IgD-negative memory B cell (primary cell): ENCODE results near the gene MTCL1. TPM values are rescaled to one million over a fixed set of nuclear protein-coding genes. Genes with fewer than 3 reads are reported as not detected.

Source experiments
- H3K27ac Mint-ChIP-seq, 3 donors: one replicate each; pipeline ENCODE4 v1.8.0; 2020 to 2022; ENCODE audit warnings: mild to moderate bottlenecking in 3 of 3, mixed read lengths in 3 of 3, moderate library complexity in 1 of 3
- H3K27me3 Mint-ChIP-seq: one replicate; pipeline ENCODE4 v1.8.0; 2021; ENCODE audit warnings: mixed read lengths
- H3K36me3 Mint-ChIP-seq: one replicate; pipeline ENCODE4 v1.8.0; 2020; ENCODE audit warnings: mild to moderate bottlenecking, mixed read lengths
- H3K4me1 Mint-ChIP-seq, 3 donors: one replicate each; pipeline ENCODE4 v1.8.0; 2020 to 2022; ENCODE audit warnings: mixed read lengths in 3 of 3, mild to moderate bottlenecking in 1 of 3
- H3K4me3 Mint-ChIP-seq, 4 donors: one replicate each; pipeline ENCODE4 v1.8.0; 2020 to 2022; ENCODE audit warnings: mild to moderate bottlenecking in 4 of 4, mixed read lengths in 4 of 4, moderate library complexity in 3 of 4
- H3K9me3 Mint-ChIP-seq, 3 donors: one replicate each; pipeline ENCODE4 v1.8.0; 2020 to 2021; ENCODE audit warnings: mixed read lengths in 3 of 3, mild to moderate bottlenecking in 1 of 3
- polyA plus RNA-seq: library from polyadenylated mRNA; unstranded; fragments of 300-500 nt; fragmentation: Illumina TruSeq; gene quantifications from one replicate; pipeline ENCODE4 v1.2.3, GENCODE V29; 2021

MTCL1 gene
- polyA plus RNA-seq, result 0.28 TPM

- peaks cover 14 to 27% (median 16%) of the 10 kb centered on the region in 3 donors for H3K4me1 Mint-ChIP-seq
- H3K27ac Mint-ChIP-seq, result peak within 1 kb of the TSS in 2 of 3 donors; percentile 46 to 83
- peak within 1 kb of the TSS; percentile 88 to 95 (median 92) for H3K4me3 Mint-ChIP-seq
- no peaks in the 10 kb centered on the region for H3K9me3 Mint-ChIP-seq
- no peaks in the 10 kb centered on the region for H3K36me3 Mint-ChIP-seq
- peaks cover 20% of the 10 kb centered on the region for H3K27me3 Mint-ChIP-seq
Observed at GRCh38 chr18:8705238-8705960, at the start of gene MTCL1. Gene MTCL1, plus strand, starts transcription at chr18:8705556. Its CDS starts 105 bp downstream, at chr18:8705661.

GRCh38 chr18:8656232-8656631 is 49.1 kb upstream of the MTCL1 start:
- H3K27ac Mint-ChIP-seq, result no peak overlapping the region
- H3K4me1 Mint-ChIP-seq, result no peaks in the 10 kb centered on the region
- H3K27me3 Mint-ChIP-seq, result no peaks in the 10 kb centered on the region
- no peaks in the 10 kb centered on the region for H3K36me3 Mint-ChIP-seq
- H3K9me3 Mint-ChIP-seq, result no peaks in the 10 kb centered on the region
- H3K4me3 Mint-ChIP-seq, result no peak overlapping the region

GRCh38 chr18:8657050-8657820 is 48.1 kb upstream of the MTCL1 start:
- no peaks in the 10 kb centered on the region for H3K27me3 Mint-ChIP-seq
- H3K4me1 Mint-ChIP-seq, result peaks cover 0 to 8% (median 0%) of the 10 kb centered on the region in 3 donors
- H3K4me3 Mint-ChIP-seq, result no peak overlapping the region
- no peaks in the 10 kb centered on the region for H3K9me3 Mint-ChIP-seq
- H3K27ac Mint-ChIP-seq, result no peak overlapping the region
- no peaks in the 10 kb centered on the region for H3K36me3 Mint-ChIP-seq

- no peaks in the 10 kb centered on the region for H3K27me3 Mint-ChIP-seq
- no peak overlapping the region for H3K4me3 Mint-ChIP-seq
- H3K9me3 Mint-ChIP-seq, result no peaks in the 10 kb centered on the region
- peaks cover 0 to 10% (median 0%) of the 10 kb centered on the region in 3 donors for H3K4me1 Mint-ChIP-seq
- no peaks in the 10 kb centered on the region for H3K36me3 Mint-ChIP-seq
- H3K27ac Mint-ChIP-seq, result no peak overlapping the region
Observed at GRCh38 chr18:8657873-8658470, 47.4 kb upstream of the MTCL1 start.

- Mint-ChIP-seq H3K36me3 (no peaks in the 10 kb centered on the region), H3K9me3 (no peaks in the 10 kb centered on the region), H3K4me3 (no peak overlapping the region), H3K27me3 (no peaks in the 10 kb centered on the region), H3K4me1 (peaks cover 0 to 10% (median 0%) of the 10 kb centered on the region in 3 donors), H3K27ac (no peak overlapping the region)
Observed at GRCh38 chr18:8658858-8659485, 46.4 kb upstream of the MTCL1 start.

GRCh38 chr18:8659609-8660242 is 45.6 kb upstream of the MTCL1 start:
- H3K36me3 Mint-ChIP-seq, result no peaks in the 10 kb centered on the region
- H3K27me3 Mint-ChIP-seq, result no peaks in the 10 kb centered on the region
- H3K4me3 Mint-ChIP-seq, result no peak overlapping the region
- peaks cover 0 to under 1% (median 0%) of the 10 kb centered on the region in 3 donors for H3K9me3 Mint-ChIP-seq
- H3K4me1 Mint-ChIP-seq, result peaks cover 0 to 10% (median 0%) of the 10 kb centered on the region in 3 donors
- H3K27ac Mint-ChIP-seq, result no peak overlapping the region

GRCh38 chr18:8660316-8660715 is 45.0 kb upstream of the MTCL1 start:
- Mint-ChIP-seq H3K36me3 (no peaks in the 10 kb centered on the region), H3K4me3 (no peak overlapping the region), H3K27ac (no peak overlapping the region), H3K4me1 (peaks cover 0 to 10% (median 0%) of the 10 kb centered on the region in 3 donors), H3K9me3 (peaks cover 0 to 3% (median 0%) of the 10 kb centered on the region in 3 donors), H3K27me3 (no peaks in the 10 kb centered on the region)

- no peak overlapping the region for H3K27ac Mint-ChIP-seq
- no peaks in the 10 kb centered on the region for H3K27me3 Mint-ChIP-seq
- peaks cover 0 to 10% (median 0%) of the 10 kb centered on the region in 3 donors for H3K4me1 Mint-ChIP-seq
- no peaks in the 10 kb centered on the region for H3K36me3 Mint-ChIP-seq
- peaks cover 0 to 3% (median 0%) of the 10 kb centered on the region in 3 donors for H3K9me3 Mint-ChIP-seq
- H3K4me3 Mint-ChIP-seq, result peak overlapping the region in 2 of 4 donors; percentile 61 to 65
Observed at GRCh38 chr18:8661754-8662559, 43.4 kb upstream of the MTCL1 start.

- Mint-ChIP-seq H3K27me3 (no peaks in the 10 kb centered on the region), H3K4me3 (peak overlapping the region in 1 of 4 donors; percentile 56), H3K9me3 (peaks cover 0 to 3% (median 0%) of the 10 kb centered on the region in 3 donors), H3K36me3 (no peaks in the 10 kb centered on the region), H3K27ac (no peak overlapping the region), H3K4me1 (peaks cover 0 to 10% (median 0%) of the 10 kb centered on the region in 3 donors)
Observed at GRCh38 chr18:8662560-8663255, 42.6 kb upstream of the MTCL1 start.

- H3K36me3 Mint-ChIP-seq, result no peaks in the 10 kb centered on the region
- H3K27me3 Mint-ChIP-seq, result no peaks in the 10 kb centered on the region
- H3K4me1 Mint-ChIP-seq, result no peaks in the 10 kb centered on the region
- peaks cover 0 to 3% (median 0%) of the 10 kb centered on the region in 3 donors for H3K9me3 Mint-ChIP-seq
- H3K27ac Mint-ChIP-seq, result no peak overlapping the region
- H3K4me3 Mint-ChIP-seq, result no peak overlapping the region
Observed at GRCh38 chr18:8667846-8668245, 37.5 kb upstream of the MTCL1 start.

- H3K4me3 Mint-ChIP-seq, result no peak overlapping the region
- H3K4me1 Mint-ChIP-seq, result peaks cover under 1 to 1% (median 1%) of the 10 kb centered on the region in 3 donors
- peaks cover 0 to 3% (median 0%) of the 10 kb centered on the region in 3 donors for H3K9me3 Mint-ChIP-seq
- no peaks in the 10 kb centered on the region for H3K27me3 Mint-ChIP-seq
- H3K36me3 Mint-ChIP-seq, result no peaks in the 10 kb centered on the region
- H3K27ac Mint-ChIP-seq, result no peak overlapping the region
Observed at GRCh38 chr18:8668381-8668780, 37.0 kb upstream of the MTCL1 start.

- no peaks in the 10 kb centered on the region for H3K36me3 Mint-ChIP-seq
- H3K9me3 Mint-ChIP-seq, result peaks cover 0 to 3% (median 0%) of the 10 kb centered on the region in 3 donors
- no peaks in the 10 kb centered on the region for H3K27me3 Mint-ChIP-seq
- no peak overlapping the region for H3K27ac Mint-ChIP-seq
- peaks cover 5 to 7% (median 6%) of the 10 kb centered on the region in 3 donors for H3K4me1 Mint-ChIP-seq
- H3K4me3 Mint-ChIP-seq, result no peak overlapping the region
Observed at GRCh38 chr18:8669571-8669970, 35.8 kb upstream of the MTCL1 start.
